Skeletal muscle satellite cell (primary cell): ENCODE measurements around the gene RHOBTB1.

Source experiments
- H3K27me3 ChIP-seq: 2 replicates; pipeline ENCODE4 v1.7.0; 2013; ENCODE audit warnings: low read length; ENCODE audit not compliant: control insufficient read depth, insufficient read depth
- H3K36me3 ChIP-seq: 2 replicates; pipeline ENCODE4 v1.7.0; 2013; ENCODE audit warnings: mild to moderate bottlenecking, control low read depth, low read length; ENCODE audit not compliant: insufficient read depth
- H3K4me1 ChIP-seq: 2 replicates; pipeline ENCODE4 v1.7.0; 2013; ENCODE audit warnings: low read length; ENCODE audit not compliant: control insufficient read depth, insufficient read depth
- H3K4me2 ChIP-seq: 2 replicates; pipeline ENCODE4 v1.7.0; 2013; ENCODE audit warnings: mild to moderate bottlenecking, low read length
- H3K4me3 ChIP-seq: 2 replicates; pipeline ENCODE4 v1.7.0; 2013; ENCODE audit warnings: low read length
- H3K9ac ChIP-seq: 2 replicates; pipeline ENCODE4 v1.7.0; 2013; ENCODE audit warnings: mild to moderate bottlenecking, low read depth, low read length, moderate library complexity
- H3K9me3 ChIP-seq: replicated peaks from 2 replicates; pipeline ENCODE4 v1.7.0; 2013; ENCODE audit warnings: mild to moderate bottlenecking, control low read depth, low read length

RHOBTB1 gene

DNA sequence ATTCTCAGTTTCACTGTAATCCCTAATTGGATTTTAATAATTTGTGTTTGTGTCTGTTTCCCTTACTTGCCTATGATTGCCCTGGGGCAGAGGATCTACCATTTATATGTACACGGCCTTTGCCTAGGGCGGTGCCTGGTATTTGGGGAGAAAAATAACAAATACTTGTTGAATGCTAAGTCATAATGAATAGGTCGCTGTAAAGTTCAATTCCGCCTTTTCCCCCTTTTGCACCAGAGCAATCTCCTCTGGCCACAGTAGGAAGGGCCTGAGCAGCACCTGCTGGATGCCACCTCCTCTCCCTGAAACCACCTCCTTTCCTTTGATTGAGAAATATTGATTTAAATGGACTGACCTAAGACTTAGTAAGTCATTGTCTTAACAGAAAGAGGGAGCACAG is 70.2 kb downstream of the RHOBTB1 start:
- no peaks in the 10 kb centered on the region for H3K27me3 ChIP-seq
- H3K36me3 ChIP-seq = peaks cover 7% of the 10 kb centered on the region
- H3K4me2 ChIP-seq = no peak overlapping the region
- no peak overlapping the region for H3K9ac ChIP-seq
- no peaks in the 10 kb centered on the region for H3K4me1 ChIP-seq
- no peaks in the 10 kb centered on the region for H3K9me3 ChIP-seq
- H3K4me3 ChIP-seq = no peak overlapping the region

DNA sequence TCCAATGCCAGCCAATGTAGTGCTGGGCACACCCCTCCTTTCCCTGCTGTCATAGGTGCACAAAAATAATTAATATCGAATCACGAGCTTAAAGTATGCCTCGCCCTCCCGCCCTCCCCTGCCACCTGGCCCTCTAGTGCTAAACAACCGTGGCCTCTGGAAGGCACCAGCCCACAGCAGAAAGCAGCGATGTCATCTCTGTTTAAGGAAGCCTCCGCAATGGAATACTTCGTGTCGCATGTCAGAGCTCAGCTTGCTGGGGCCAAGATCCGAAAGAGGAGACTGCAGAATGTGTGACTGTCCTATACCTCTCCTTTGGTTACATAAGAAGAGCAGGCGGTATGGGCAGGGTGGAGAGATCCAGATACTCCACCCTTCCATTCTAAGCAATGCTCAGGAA is 71.5 kb downstream of the RHOBTB1 start:
- Histone ChIP-seq H3K9me3 (no peaks in the 10 kb centered on the region), H3K36me3 (peaks cover 7% of the 10 kb centered on the region), H3K9ac (no peak overlapping the region), H3K4me3 (no peak overlapping the region), H3K4me1 (no peaks in the 10 kb centered on the region), H3K4me2 (no peak overlapping the region), H3K27me3 (no peaks in the 10 kb centered on the region)

DNA sequence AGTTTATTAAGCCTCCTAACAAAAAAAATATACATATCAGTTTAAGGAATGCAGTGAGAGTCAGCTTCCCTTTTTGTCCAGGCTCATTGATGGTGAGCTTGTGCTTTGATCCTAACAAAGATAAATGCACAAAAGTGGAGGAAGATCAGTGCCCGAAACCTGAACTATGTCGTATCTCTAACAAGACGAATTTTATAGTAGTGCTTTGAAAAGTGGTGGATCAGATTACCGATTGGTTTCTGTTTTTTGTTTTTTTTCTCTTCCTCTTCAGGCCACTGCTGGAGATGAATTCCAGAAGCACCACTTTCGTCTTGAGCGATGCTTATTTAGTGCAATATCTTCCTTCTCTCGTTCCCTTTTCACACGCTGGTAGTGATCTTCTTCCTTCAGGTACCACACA is 72.8 kb downstream of the RHOBTB1 start:
- H3K27me3 ChIP-seq = no peaks in the 10 kb centered on the region
- no peaks in the 10 kb centered on the region for H3K9me3 ChIP-seq
- peaks cover 7% of the 10 kb centered on the region for H3K36me3 ChIP-seq
- no peaks in the 10 kb centered on the region for H3K4me1 ChIP-seq
- H3K4me2 ChIP-seq = no peak overlapping the region
- no peak overlapping the region for H3K4me3 ChIP-seq
- H3K9ac ChIP-seq = no peak overlapping the region

DNA sequence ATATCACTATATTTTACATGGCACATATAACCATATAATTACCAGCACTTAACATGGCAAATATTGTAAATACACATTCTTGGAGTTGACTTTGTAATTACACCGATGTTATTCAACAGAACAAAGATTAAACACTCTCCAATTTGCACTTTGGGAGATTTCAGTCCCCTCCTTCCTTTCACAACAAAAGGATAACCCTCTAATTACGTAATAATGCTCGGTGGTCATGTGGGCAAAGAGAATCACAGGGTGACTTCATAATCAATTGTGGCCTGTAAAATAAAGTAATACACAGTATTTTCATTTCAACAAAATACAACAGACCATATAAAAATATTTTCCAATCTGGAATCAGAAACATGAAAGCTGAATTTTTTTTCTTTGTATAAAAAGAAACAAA is 73.2 kb downstream of the RHOBTB1 start:
- Histone ChIP-seq H3K36me3 (peaks cover 7% of the 10 kb centered on the region), H3K4me1 (no peaks in the 10 kb centered on the region), H3K9ac (no peak overlapping the region), H3K4me3 (no peak overlapping the region), H3K9me3 (no peaks in the 10 kb centered on the region), H3K4me2 (no peak overlapping the region), H3K27me3 (no peaks in the 10 kb centered on the region)

DNA sequence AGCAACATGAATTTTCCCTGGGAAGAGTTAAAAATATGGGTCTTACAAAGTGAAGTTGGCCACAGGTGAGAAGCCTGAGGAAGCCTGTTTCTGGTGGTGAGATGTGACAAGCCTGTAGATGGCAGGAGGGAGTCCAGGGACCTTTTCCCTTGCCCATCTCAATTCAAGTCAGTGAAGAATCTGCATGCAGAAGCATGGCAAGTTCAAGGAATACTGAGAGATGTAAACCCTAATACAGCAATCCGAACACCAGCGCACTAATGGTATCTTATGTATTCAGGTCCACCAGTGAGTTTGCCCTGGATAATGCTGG is 73.6 kb downstream of the RHOBTB1 start:
- Histone ChIP-seq H3K4me3 (no peak overlapping the region), H3K4me1 (no peaks in the 10 kb centered on the region), H3K9ac (no peak overlapping the region), H3K36me3 (peaks cover 7% of the 10 kb centered on the region), H3K27me3 (no peaks in the 10 kb centered on the region), H3K9me3 (no peaks in the 10 kb centered on the region), H3K4me2 (no peak overlapping the region)

DNA sequence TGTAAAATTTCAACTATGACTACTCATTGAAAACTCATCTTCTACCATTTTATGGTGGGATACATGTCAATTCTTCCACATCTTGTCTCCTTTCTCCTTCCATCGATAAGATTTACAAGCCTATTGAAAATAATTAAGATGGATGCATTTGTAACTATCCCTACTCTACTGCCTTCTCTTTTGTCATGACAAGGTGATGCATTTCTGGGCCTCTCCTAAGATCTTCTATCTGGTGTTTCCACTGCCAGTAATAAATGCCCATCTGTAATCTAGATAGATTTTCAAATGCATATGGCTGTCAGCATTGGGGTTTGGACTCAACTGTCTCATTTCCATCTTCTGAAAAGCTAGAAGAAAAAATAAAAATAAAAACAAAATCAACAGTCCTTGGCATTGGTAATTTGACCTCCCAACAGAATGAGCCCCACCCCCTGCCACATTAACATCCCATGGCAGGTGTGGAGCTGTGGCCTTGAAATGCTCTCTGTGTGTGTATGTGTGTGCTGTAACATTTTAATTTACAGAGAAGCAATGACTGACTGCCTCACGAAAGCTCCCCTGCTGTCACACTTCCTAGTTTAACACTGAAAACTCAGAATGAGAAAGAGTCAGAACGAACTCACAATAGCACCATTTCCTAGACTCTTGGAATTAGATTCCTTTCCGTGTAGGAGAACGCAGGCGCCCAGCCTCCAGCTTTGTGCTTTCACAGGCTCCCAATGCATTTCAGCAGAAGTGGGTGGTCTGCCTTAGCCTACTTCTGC is 74.2 kb downstream of the RHOBTB1 start:
- no peak overlapping the region for H3K4me2 ChIP-seq
- H3K9ac ChIP-seq = no peak overlapping the region
- no peaks in the 10 kb centered on the region for H3K27me3 ChIP-seq
- H3K4me1 ChIP-seq = no peaks in the 10 kb centered on the region
- no peak overlapping the region for H3K4me3 ChIP-seq
- H3K36me3 ChIP-seq = peaks cover 7% of the 10 kb centered on the region
- no peaks in the 10 kb centered on the region for H3K9me3 ChIP-seq

DNA sequence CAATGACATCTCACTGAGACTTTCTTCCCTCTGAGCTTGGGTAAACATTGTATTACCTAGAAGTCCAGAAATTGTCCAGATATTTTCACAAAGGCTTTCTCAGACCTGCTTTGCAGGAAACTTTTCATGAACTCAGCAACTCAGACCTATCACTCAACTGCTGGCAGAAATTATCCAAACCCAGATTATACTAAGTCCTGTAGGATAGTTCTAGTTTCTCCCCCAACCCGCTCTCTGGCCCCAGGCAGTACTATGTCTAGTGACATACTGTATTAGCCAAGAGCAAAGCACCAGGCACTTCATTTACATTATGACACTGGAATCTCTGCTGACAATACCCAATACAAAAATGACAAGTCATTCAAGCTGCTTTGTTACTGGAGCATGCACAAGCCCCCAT is 75.0 kb downstream of the RHOBTB1 start:
- Histone ChIP-seq H3K9me3 (no peaks in the 10 kb centered on the region), H3K36me3 (peaks cover 7% of the 10 kb centered on the region), H3K27me3 (no peaks in the 10 kb centered on the region), H3K4me2 (no peak overlapping the region), H3K4me3 (no peak overlapping the region), H3K4me1 (no peaks in the 10 kb centered on the region), H3K9ac (no peak overlapping the region)

DNA sequence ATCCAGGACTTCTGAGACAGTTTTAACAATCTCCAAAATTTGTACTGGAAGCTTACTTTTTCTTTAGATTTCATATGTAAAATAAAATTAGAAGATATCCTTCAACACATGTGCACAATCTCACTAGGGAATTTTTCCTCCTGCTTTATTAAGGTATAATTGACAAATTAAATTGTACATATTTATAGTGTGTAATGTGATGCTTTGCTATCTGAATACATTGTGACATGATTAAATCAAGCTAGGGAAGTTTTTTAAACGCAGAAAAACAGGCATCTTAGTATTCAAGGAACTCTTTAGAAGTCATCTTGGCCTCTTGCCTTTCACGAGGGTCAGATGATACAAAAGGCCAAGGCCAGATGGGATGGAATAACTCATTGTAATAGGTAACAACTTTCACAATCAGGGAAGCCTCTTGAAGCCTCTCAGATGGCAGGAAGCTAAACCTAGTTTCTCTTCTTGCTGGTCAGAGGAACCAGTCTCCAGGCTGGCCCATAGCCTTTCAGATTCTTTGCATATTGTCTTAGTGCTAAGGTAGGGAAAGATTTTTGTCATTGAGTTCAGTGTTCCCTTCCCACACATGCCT is 78.7 kb downstream of the RHOBTB1 start:
- H3K27me3 ChIP-seq = no peaks in the 10 kb centered on the region
- no peak overlapping the region for H3K4me2 ChIP-seq
- H3K4me3 ChIP-seq = no peak overlapping the region
- no peaks in the 10 kb centered on the region for H3K4me1 ChIP-seq
- H3K9ac ChIP-seq = no peak overlapping the region
- no peaks in the 10 kb centered on the region for H3K9me3 ChIP-seq
- H3K36me3 ChIP-seq = no peaks in the 10 kb centered on the region

DNA sequence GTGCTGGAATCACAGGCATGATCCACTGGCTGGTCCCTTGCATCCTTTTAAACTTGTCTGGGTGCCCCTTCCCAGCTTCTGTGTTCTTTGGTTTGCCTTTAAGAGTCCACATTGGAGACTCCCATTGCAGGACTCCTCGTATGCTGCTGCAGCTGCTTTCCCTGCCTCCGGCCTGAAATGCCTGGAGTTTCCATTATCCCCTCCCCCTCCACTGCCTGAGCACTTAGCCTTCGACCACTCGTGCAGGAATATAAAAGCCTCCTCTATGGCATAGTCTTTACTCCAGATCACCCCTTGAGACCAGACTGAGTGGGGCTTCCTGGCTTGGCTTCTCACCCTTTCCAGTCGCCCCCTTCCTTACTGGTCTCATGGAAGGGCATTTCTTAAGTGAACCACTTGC is 80.2 kb downstream of the RHOBTB1 start:
- Histone ChIP-seq H3K27me3 (no peaks in the 10 kb centered on the region), H3K9ac (no peak overlapping the region), H3K9me3 (no peaks in the 10 kb centered on the region), H3K36me3 (no peaks in the 10 kb centered on the region), H3K4me2 (no peak overlapping the region), H3K4me3 (no peak overlapping the region), H3K4me1 (no peaks in the 10 kb centered on the region)

DNA sequence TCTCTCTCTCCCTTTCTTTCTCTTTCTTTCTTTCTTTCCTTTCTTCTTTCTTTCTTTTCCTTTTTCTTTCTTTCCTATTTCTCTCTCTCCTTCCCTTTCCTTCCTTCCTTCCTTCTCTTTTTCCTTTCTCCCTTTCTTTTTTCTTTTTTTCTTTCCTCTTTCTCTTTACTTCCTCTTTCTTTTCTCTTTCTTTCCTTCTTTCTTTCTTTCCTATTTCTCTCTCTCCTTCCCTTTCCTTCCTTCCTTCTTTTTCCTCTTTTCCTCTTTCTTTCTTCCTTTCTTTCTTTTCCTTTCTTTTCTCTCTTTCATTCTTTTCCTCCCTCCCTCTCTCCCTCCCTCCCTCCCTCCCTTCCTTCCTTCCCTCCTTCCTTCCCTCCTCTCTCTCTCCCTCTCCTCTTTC is 81.5 kb downstream of the RHOBTB1 start:
- Histone ChIP-seq H3K36me3 (no peaks in the 10 kb centered on the region), H3K9ac (no peak overlapping the region), H3K4me2 (no peak overlapping the region), H3K9me3 (no peaks in the 10 kb centered on the region), H3K4me3 (no peak overlapping the region), H3K4me1 (no peaks in the 10 kb centered on the region), H3K27me3 (no peaks in the 10 kb centered on the region)

DNA sequence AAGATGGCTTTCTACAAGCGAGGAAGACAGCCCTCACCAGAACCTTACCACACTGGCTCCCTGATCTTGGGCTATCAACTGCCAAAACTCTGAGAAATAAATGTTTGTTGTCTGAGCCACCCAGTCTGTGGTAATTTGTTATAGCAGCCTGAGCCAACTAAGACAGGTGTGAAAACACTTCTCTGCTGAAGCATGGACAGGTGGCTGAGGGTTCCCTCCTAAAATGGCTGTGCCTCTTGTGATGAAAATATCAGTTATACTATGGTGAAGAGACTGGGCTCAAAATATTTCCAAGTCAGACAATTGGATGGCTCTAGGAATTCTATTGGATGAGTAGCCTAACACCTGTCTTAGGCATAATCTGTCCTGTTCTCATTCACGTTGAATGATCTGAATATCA is 87.6 kb downstream of the RHOBTB1 start:
- Histone ChIP-seq H3K27me3 (no peaks in the 10 kb centered on the region), H3K4me1 (no peaks in the 10 kb centered on the region), H3K4me2 (no peak overlapping the region), H3K4me3 (no peak overlapping the region), H3K36me3 (no peaks in the 10 kb centered on the region), H3K9me3 (no peaks in the 10 kb centered on the region), H3K9ac (no peak overlapping the region)

DNA sequence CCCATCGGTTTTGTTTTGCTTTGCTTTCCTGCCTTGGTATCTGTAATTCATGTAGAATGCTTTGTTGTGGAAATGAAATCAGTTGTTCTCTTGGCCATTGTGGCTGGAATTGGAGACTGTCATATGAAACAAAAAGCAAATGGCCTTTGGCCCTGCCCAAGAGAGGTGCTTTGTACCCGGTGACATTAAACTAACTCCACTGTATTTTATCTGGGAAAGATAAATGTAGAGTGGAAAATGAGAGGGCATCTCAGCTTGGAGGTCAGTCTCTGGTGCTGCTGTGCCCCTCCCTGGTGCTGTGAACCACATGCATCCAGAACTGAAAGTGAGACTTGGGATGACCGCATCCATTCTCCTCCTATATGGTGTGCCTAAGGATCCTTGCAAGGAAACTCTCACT is 90.3 kb downstream of the RHOBTB1 start:
- no peak overlapping the region for H3K4me3 ChIP-seq
- no peaks in the 10 kb centered on the region for H3K9me3 ChIP-seq
- no peak overlapping the region for H3K4me2 ChIP-seq
- H3K27me3 ChIP-seq = no peaks in the 10 kb centered on the region
- H3K9ac ChIP-seq = no peak overlapping the region
- H3K36me3 ChIP-seq = no peaks in the 10 kb centered on the region
- no peaks in the 10 kb centered on the region for H3K4me1 ChIP-seq
